GM12892 (cell line): Measurements from ENCODE around the gene CHKB.

ENCODE experiments used
- POLR2A ChIP-seq: IDR thresholded peaks from 2 replicates; pipeline ENCODE4 v1.6.1; 2011; ENCODE audit warnings: low read depth, low read length, control low read depth
- POLR2AphosphoS5 ChIP-seq: IDR thresholded peaks from 2 replicates; pipeline ENCODE4 v1.6.1; 2011; ENCODE audit warnings: low read depth, low read length, control low read depth
- TAF1 ChIP-seq: IDR thresholded peaks from 2 replicates; pipeline ENCODE4 v1.6.1; 2011; ENCODE audit warnings: low read depth, mild to moderate bottlenecking, control low read depth, low read length, borderline replicate concordance

- no peak for TF ChIP-seq POLR2AphosphoS5
- TF ChIP-seq POLR2A: no peak
- TF ChIP-seq TAF1: no peak
These were observed 17.9 kb upstream of the CHKB start, which contains the start of gene MAPK8IP2 for GRCh38 chr22:50600538-50600937.
